NCI-H2081 (cell line): Measurements from ENCODE around the gene SEMA4D.
"Not testable (repeated sequence)": the region's sequence is repeated elsewhere in the genome, so short reads cannot be mapped to it uniquely, and the experiment has no call there.

Experiments
- DNase-seq, 2 experiments: peaks; one replicate each; lab custom pipeline; 2025; lab: John Stamatoyannopoulos, UW

SEMA4D gene

GRCh38 chr9:89386206-89386605, 111.7 kb downstream of the SEMA4D start:
- no peak for DNase-seq

- no peak for DNase-seq
Measured at GRCh38 chr9:89384783-89385182, 113.1 kb downstream of the SEMA4D start.

- DNase-seq: no peak
Measured at GRCh38 chr9:89383721-89384300, 114.1 kb downstream of the SEMA4D start.

- no peak for DNase-seq
Measured at GRCh38 chr9:89383030-89383720, 114.7 kb downstream of the SEMA4D start.

- DNase-seq: no peak
Measured at GRCh38 chr9:89382026-89382986, 115.6 kb downstream of the SEMA4D start.

GRCh38 chr9:89381308-89381609, 116.7 kb downstream of the SEMA4D start:
- DNase-seq: no peak

GRCh38 chr9:89380437-89381307, 117.2 kb downstream of the SEMA4D start:
- no peak for DNase-seq

GRCh38 chr9:89379508-89380115, 118.3 kb downstream of the SEMA4D start:
- DNase-seq: no peak

GRCh38 chr9:89379031-89379430, 118.9 kb downstream of the SEMA4D start:
- no peak for DNase-seq

- no peak for DNase-seq
Measured at GRCh38 chr9:89378541-89378940, 119.4 kb downstream of the SEMA4D start.

GRCh38 chr9:89377411-89377810, 120.5 kb downstream of the SEMA4D start:
- no peak for DNase-seq

GRCh38 chr9:89376741-89377351, 121.1 kb downstream of the SEMA4D start:
- DNase-seq: no peak

- DNase-seq: no peak
Measured at GRCh38 chr9:89376286-89376685, 121.6 kb downstream of the SEMA4D start.

- DNase-seq: peak in 1 of 2 experiments; percentile 56
Measured at GRCh38 chr9:89375191-89375760, 122.6 kb downstream of the SEMA4D start.

- no peak for DNase-seq
Measured at GRCh38 chr9:89374176-89374575, 123.7 kb downstream of the SEMA4D start.

GRCh38 chr9:89372979-89373378, 124.9 kb downstream of the SEMA4D start:
- no peak for DNase-seq

GRCh38 chr9:89372230-89372816, 125.6 kb downstream of the SEMA4D start:
- DNase-seq: no peak

GRCh38 chr9:89371791-89372190, 126.1 kb downstream of the SEMA4D start:
- DNase-seq: not testable (repeated sequence)

- DNase-seq: no peak
Measured at GRCh38 chr9:89370593-89370992, 127.3 kb downstream of the SEMA4D start.

- no peak for DNase-seq
Measured at GRCh38 chr9:89368978-89369377, 128.9 kb downstream of the SEMA4D start.
